DOHH2 (cell line): ENCODE results near the gene PSAT1.

Source experiments
- H3F3A ChIP-seq: fragments of 200-600 bp; sonication (generic), shearing (Covaris generic); 2 replicates; pipeline ENCODE4 v1.6.0; 2016; ENCODE audit warnings: antibody characterized with exemption, mild to moderate bottlenecking; ENCODE audit not compliant: control insufficient read depth, insufficient read depth
- H3K27ac ChIP-seq: fragments of 200-600 bp; sonication (generic); 2 replicates; pipeline ENCODE4 v1.5.1; 2014; ENCODE audit warnings: low read depth, mild to moderate bottlenecking, low read length, moderate library complexity
- H3K27me3 ChIP-seq: fragments of 200-600 bp; sonication (generic); 2 replicates; pipeline ENCODE4 v1.6.1; 2014; ENCODE audit warnings: mild to moderate bottlenecking, low read length, mixed read lengths; ENCODE audit not compliant: control insufficient read depth
- H3K36me3 ChIP-seq: fragments of 200-600 bp; sonication (generic); 2 replicates; pipeline ENCODE4 v1.6.1; 2014; ENCODE audit warnings: mild to moderate bottlenecking, low read length, moderate library complexity, mixed read lengths; ENCODE audit not compliant: control insufficient read depth
- H3K4me1 ChIP-seq: fragments of 200-600 bp; sonication (generic); 2 replicates; pipeline ENCODE4 v1.6.1; 2014; ENCODE audit warnings: mild to moderate bottlenecking, low read length, mixed read lengths; ENCODE audit not compliant: control insufficient read depth
- H3K4me2 ChIP-seq: fragments of 200-600 bp; sonication (generic); 2 replicates; pipeline ENCODE4 v1.6.0; 2014; ENCODE audit warnings: mild to moderate bottlenecking, low read length, moderate library complexity
- H3K4me3 ChIP-seq: fragments of 200-600 bp; sonication (generic); 2 replicates; pipeline ENCODE4 v1.5.1; 2014; ENCODE audit warnings: mild to moderate bottlenecking, low read length, mixed read lengths
- H3K79me2 ChIP-seq: fragments of 200-600 bp; sonication (generic); 2 replicates; pipeline ENCODE4 v1.6.1; 2014; ENCODE audit warnings: mild to moderate bottlenecking, low read length, mixed read lengths; ENCODE audit not compliant: control insufficient read depth
- H3K9me2 ChIP-seq: fragments of 200-600 bp; sonication (generic); replicated peaks from 2 replicates; pipeline ENCODE4 v1.6.1; 2014; ENCODE audit warnings: mild to moderate bottlenecking, low read length, mixed read lengths; ENCODE audit not compliant: control insufficient read depth
- H3K9me3 ChIP-seq: fragments of 200-600 bp; sonication (generic); 2 replicates; pipeline ENCODE4 v1.6.1; 2014; ENCODE audit warnings: antibody characterized with exemption, low read length, mixed read lengths; ENCODE audit not compliant: control insufficient read depth, insufficient read depth
- H4K20me1 ChIP-seq: fragments of 200-600 bp; sonication (generic); 2 replicates; pipeline ENCODE4 v1.6.0; 2014; ENCODE audit warnings: low read depth, mild to moderate bottlenecking, antibody characterized with exemption, low read length, moderate library complexity; ENCODE audit not compliant: control insufficient read depth, insufficient read depth
- EZH2phosphoT487 ChIP-seq: fragments of 200-600 bp; sonication (generic); IDR thresholded peaks from 2 replicates; pipeline ENCODE4 v1.6.1; 2017; ENCODE audit warnings: borderline replicate concordance, mild to moderate bottlenecking, antibody characterized with exemption, low read length, moderate library complexity, mixed read lengths
- TF ChIP-seq, protein P1 (sequence below): fragments of 200-600 bp; sonication (generic); IDR thresholded peaks from one replicate; pipeline ENCODE4 v1.5.1; 2014; ENCODE audit warnings: antibody characterized with exemption, mild to moderate bottlenecking, low read depth, low read length; ENCODE audit not compliant: poor library complexity, severe bottlenecking

PSAT1 gene

DNA sequence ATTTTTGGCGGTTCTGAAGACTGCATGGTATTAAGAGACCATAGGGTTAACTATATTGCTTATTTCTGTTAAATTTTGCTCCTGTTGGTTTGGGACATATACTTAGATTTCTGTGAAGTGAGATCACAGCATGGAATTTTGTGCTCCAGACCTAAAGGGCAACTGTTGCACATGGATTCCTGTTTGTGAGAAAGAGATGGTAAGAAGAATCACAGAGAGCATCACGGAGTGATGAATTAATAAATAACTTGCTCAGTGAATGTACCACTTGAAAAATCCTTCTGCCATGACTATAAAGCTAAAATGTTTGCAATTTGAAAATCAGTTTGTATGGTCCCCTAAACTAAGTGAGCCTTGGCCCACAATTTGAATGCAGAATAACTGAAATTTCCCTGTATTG lies 4.5 kb downstream of the PSAT1 start:
- Histone ChIP-seq H3K9me2 (no peaks in the 10 kb centered on the region), H3K4me2 (no peak overlapping the region), H3K36me3 (peaks cover 81% of the 10 kb centered on the region)

DNA sequence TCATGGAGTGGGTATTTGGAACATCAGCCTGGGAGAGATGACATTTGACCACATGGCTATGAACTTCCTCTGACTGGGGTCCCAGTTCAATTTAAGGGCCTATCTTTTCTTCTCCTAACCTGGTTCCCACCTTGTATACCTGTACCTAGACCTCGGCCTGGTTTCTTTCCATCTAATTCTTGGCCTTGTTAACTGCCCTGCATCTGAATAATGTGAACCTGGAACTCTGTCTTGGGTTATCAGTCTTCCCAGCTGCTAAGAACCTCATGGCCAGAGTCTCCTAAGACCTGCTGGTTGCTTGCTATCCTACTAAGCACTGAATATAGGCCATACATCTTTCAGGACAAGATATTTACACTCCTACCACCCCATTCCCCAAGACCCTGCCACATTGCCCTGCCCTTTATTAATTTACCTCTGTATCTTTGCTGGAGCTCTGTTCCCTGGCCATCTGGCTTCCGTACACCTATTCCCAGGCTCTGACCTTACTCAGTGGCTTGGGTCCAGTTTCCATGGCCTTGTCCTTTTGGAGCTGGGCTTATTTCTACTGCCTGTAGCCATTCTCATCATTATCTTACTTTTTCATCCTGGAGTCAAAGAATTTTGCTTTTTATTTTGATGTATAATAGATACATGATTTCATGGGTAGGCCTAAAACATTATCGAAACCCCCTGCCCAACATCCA lies 6.6 kb downstream of the PSAT1 start:
- peaks cover 89% of the 10 kb centered on the region for H3K36me3 ChIP-seq
- H3K27ac ChIP-seq, result no peak overlapping the region
- TF ChIP-seq, protein P1, sequence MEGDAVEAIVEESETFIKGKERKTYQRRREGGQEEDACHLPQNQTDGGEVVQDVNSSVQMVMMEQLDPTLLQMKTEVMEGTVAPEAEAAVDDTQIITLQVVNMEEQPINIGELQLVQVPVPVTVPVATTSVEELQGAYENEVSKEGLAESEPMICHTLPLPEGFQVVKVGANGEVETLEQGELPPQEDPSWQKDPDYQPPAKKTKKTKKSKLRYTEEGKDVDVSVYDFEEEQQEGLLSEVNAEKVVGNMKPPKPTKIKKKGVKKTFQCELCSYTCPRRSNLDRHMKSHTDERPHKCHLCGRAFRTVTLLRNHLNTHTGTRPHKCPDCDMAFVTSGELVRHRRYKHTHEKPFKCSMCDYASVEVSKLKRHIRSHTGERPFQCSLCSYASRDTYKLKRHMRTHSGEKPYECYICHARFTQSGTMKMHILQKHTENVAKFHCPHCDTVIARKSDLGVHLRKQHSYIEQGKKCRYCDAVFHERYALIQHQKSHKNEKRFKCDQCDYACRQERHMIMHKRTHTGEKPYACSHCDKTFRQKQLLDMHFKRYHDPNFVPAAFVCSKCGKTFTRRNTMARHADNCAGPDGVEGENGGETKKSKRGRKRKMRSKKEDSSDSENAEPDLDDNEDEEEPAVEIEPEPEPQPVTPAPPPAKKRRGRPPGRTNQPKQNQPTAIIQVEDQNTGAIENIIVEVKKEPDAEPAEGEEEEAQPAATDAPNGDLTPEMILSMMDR, result no peak
- no peak for TF ChIP-seq EZH2phosphoT487
- H3K4me1 ChIP-seq, result peaks cover 6% of the 10 kb centered on the region
- H3K27me3 ChIP-seq, result no peaks in the 10 kb centered on the region
- H3K4me2 ChIP-seq, result no peak overlapping the region
- 0 out of 2 replicates have a peak, but pooled peaks cover 3% of the 10 kb centered on the region for H4K20me1 ChIP-seq
- no peaks in the 10 kb centered on the region for H3K9me2 ChIP-seq
- H3K9me3 ChIP-seq, result no peaks in the 10 kb centered on the region
- peaks cover 22% of the 10 kb centered on the region for H3K79me2 ChIP-seq
- no peak overlapping the region for H3K4me3 ChIP-seq
- no peaks in the 10 kb centered on the region; the same call in 1 of the 2 replicates for H3F3A ChIP-seq

More for the DNA sequence above, 4.5 kb downstream of the PSAT1 start:
- H3K27ac ChIP-seq, result no peak overlapping the region
- H3K4me3 ChIP-seq, result no peak overlapping the region
- peaks cover 13% of the 10 kb centered on the region for H3K4me1 ChIP-seq
- H4K20me1 ChIP-seq, result 0 out of 2 replicates have a peak, but pooled peaks cover 4% of the 10 kb centered on the region
- TF ChIP-seq EZH2phosphoT487, result no peak
- no peaks in the 10 kb centered on the region for H3K9me3 ChIP-seq
- peaks cover 3% of the 10 kb centered on the region; the same call in 1 of the 2 replicates for H3F3A ChIP-seq
- peaks cover 38% of the 10 kb centered on the region for H3K79me2 ChIP-seq
- H3K27me3 ChIP-seq, result no peaks in the 10 kb centered on the region

DNA sequence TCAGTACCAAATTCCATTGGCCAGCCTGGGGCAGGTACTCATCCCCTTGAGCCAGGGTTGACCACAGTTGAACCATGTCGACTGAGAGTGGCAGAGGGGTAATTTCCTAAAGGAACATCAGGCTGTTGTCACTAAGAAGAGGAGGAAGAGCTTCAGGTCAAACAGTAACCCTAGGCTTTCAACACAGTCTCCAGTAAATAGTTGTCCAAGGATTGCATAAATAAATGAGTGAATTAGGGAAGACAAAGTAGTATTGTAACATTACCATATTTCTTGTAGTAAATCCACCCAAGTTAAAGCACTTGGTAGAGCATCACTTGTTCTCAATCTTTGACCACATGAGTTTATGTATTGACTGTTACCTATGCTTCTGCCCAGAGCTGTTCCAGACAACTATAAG lies 7.4 kb downstream of the PSAT1 start:
- Histone ChIP-seq H3K79me2 (peaks cover 14% of the 10 kb centered on the region), H3K4me3 (no peak overlapping the region), H3K27ac (no peak overlapping the region), H3K4me2 (no peak overlapping the region), H3K4me1 (no peaks in the 10 kb centered on the region), H3K9me2 (no peaks in the 10 kb centered on the region), H3F3A (no peaks in the 10 kb centered on the region; the same call in 1 of the 2 replicates), H3K36me3 (peaks cover 88% of the 10 kb centered on the region), H3K27me3 (no peaks in the 10 kb centered on the region), H4K20me1 (no peaks in the 10 kb centered on the region), H3K9me3 (no peaks in the 10 kb centered on the region)
- TF ChIP-seq EZH2phosphoT487, result no peak
- TF ChIP-seq, protein P1, result no peak

DNA sequence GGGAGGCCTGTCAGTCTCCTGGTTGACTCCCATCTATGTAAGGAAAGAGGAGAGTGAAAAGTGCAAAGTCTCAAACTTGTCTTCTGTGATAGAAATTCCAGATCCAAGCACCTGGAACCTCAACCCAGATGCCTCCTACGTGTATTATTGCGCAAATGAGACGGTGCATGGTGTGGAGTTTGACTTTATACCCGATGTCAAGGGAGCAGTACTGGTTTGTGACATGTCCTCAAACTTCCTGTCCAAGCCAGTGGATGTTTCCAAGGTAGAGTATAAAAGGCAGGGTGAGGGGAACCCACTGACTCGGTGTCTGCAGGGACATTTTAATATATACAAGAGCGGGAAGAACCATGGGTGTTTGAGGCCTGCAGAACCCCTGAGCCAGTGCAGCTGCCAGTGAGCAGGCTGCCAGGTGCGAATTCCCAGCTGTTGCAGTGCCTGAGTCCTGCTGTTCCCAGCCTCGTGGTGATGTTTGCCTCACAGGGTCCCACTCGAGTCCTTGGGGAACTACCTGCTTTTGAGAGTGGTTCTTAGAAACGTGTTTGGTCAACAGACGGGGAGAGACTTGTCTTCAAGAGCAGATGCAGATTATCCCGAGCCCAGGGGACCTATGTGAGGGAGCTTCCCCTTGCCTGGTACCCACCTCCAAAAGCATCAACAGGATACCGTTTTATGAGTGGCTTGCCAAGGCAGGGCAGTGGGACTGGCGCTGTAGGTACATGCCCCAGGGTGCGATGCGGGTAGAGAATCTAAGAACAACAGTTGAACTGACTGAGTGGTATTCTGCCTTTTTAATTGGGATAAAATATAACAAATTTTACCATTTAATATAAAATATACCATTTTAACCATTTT lies 9.5 kb downstream of the PSAT1 start:
- Histone ChIP-seq H3K9me2 (no peaks in the 10 kb centered on the region), H3K9me3 (no peaks in the 10 kb centered on the region), H3K4me1 (no peaks in the 10 kb centered on the region), H4K20me1 (no peaks in the 10 kb centered on the region), H3K36me3 (peaks cover 85% of the 10 kb centered on the region), H3K27me3 (no peaks in the 10 kb centered on the region), H3K79me2 (peaks cover 3% of the 10 kb centered on the region; the same call in 1 of the 2 replicates), H3K4me3 (no peak overlapping the region), H3K4me2 (no peak overlapping the region), H3K27ac (no peak overlapping the region), H3F3A (no peaks in the 10 kb centered on the region)
- TF ChIP-seq, protein P1, result no peak
- TF ChIP-seq EZH2phosphoT487, result no peak
